ENCODE data around the gene RTTN. TPM values are rescaled to one million over a fixed set of nuclear protein-coding genes. Genes with fewer than 3 reads are reported as not detected.
"Not testable (repeated sequence)": the region's sequence is repeated elsewhere in the genome, so short reads cannot be mapped to it uniquely, and the experiment has no call there.

The RTTN gene
- total RNA-seq, 1 experiment from 2014 or later, result 26.3 TPM

GRCh38 chr18:70127359-70127758, 78.1 kb downstream of the RTTN start:
- Histone ChIP-seq H3K4me1 (replicated peaks) (no peaks in the 10 kb centered on the region), H3K27ac (no peak overlapping the region), H3K27me3 (replicated peaks) (no peaks in the 10 kb centered on the region), H3K4me3 (no peak overlapping the region), H3K9me3 (replicated peaks) (no peaks in the 10 kb centered on the region), H3K36me3 (peaks cover 25% of the 10 kb centered on the region)
- DNase-seq (ENCODE audit: low read depth in 1 of 2, low spot score in 2 of 2), result no peak

DNA sequence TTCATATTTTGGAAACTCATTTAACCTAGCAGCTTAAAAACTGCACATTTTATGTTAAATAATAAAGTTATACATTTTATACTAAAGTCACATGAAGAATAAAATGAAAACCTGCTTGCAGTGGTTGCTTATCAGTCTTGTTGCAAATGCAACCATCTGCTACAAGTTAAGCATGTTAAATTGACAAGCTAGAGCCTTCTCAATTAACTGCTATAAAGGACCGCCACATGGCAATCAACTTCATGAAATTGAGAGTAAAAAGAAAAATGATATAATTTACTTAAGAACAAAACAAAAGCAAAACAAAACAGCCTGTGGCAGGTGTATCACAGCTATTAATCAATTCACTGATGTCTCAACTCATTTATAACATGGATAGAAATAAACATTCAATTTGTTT, 78.7 kb downstream of the RTTN start:
- no peak for DNase-seq (ENCODE audit: low read depth in 1 of 2, low spot score in 2 of 2)
- Histone ChIP-seq H3K27ac (no peak overlapping the region), H3K27me3 (replicated peaks) (no peaks in the 10 kb centered on the region), H3K36me3 (peaks cover 25% of the 10 kb centered on the region), H3K9me3 (replicated peaks) (no peaks in the 10 kb centered on the region), H3K4me1 (replicated peaks) (no peaks in the 10 kb centered on the region), H3K4me3 (no peak overlapping the region)

- peaks cover 27% of the 10 kb centered on the region for H3K36me3 ChIP-seq
- H3K4me3 ChIP-seq, result no peak overlapping the region
- no peak for DNase-seq (ENCODE audit: low read depth in 1 of 2, low spot score in 2 of 2)
- no peaks in the 10 kb centered on the region for H3K4me1 ChIP-seq (replicated peaks)
- no peak overlapping the region for H3K27ac ChIP-seq
- no peaks in the 10 kb centered on the region for H3K9me3 ChIP-seq (replicated peaks)
- H3K27me3 ChIP-seq (replicated peaks), result no peaks in the 10 kb centered on the region
Observed at GRCh38 chr18:70124139-70124538, 81.3 kb downstream of the RTTN start.

DNA sequence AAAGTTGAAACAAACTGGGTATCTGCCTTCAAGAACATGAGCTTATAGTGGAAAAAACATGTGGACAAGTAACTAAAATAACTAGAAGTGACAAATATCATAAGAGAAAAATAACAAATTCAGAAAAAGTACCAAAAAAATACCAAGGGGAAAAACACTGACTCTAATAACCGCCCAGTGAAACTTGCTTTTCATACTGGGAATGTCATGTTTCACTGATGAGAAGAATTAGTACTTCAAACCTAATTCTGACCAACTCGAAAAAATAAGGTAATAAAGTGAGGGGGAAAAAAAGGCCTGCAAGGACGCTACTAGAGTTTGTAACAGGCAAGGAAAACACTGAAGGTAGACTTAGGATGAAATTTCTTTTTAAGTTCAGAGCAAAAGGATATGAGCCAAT, 83.6 kb downstream of the RTTN start:
- Histone ChIP-seq H3K4me3 (no peak overlapping the region), H3K9me3 (replicated peaks) (no peaks in the 10 kb centered on the region), H3K27me3 (replicated peaks) (no peaks in the 10 kb centered on the region), H3K4me1 (replicated peaks) (no peaks in the 10 kb centered on the region), H3K36me3 (peaks cover 25% of the 10 kb centered on the region), H3K27ac (no peak overlapping the region)
- DNase-seq (ENCODE audit: low read depth in 1 of 2, low spot score in 2 of 2), result no peak

GRCh38 chr18:70116949-70117348, 88.5 kb downstream of the RTTN start:
- H3K27ac ChIP-seq, result no peak overlapping the region
- DNase-seq (ENCODE audit: low read depth in 1 of 2, low spot score in 2 of 2), result no peak
- H3K27me3 ChIP-seq (replicated peaks), result no peaks in the 10 kb centered on the region
- no peaks in the 10 kb centered on the region for H3K9me3 ChIP-seq (replicated peaks)
- H3K4me3 ChIP-seq, result no peak overlapping the region
- no peaks in the 10 kb centered on the region for H3K4me1 ChIP-seq (replicated peaks)
- H3K36me3 ChIP-seq, result peaks cover 20% of the 10 kb centered on the region

DNA sequence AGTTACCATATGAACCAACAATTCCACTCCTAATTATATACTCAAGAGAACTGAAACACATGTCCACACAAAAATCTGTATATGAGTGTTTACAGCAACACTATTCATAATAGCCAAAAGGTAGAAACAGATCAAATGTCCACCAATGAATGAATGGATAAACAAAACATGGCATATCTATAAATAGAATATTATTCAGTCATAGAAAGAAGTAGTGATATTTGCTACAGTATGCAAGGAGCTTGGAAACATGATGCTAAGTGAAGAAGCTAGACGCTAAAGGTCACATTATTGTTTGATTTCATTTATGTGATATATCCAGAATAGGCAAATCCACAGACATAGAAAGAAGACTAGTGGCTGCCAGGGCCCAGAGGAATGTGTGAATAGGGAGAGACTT, 92.0 kb downstream of the RTTN start:
- Histone ChIP-seq H3K4me1 (replicated peaks) (no peaks in the 10 kb centered on the region), H3K36me3 (peaks cover 29% of the 10 kb centered on the region), H3K4me3 (no peak overlapping the region), H3K27ac (no peak overlapping the region), H3K9me3 (replicated peaks) (no peaks in the 10 kb centered on the region), H3K27me3 (replicated peaks) (no peaks in the 10 kb centered on the region)
- no peak for DNase-seq (ENCODE audit: low read depth in 1 of 2, low spot score in 2 of 2)

- H3K4me1 ChIP-seq (replicated peaks), result no peaks in the 10 kb centered on the region
- H3K36me3 ChIP-seq, result peaks cover 39% of the 10 kb centered on the region
- H3K27ac ChIP-seq, result no peak overlapping the region
- no peaks in the 10 kb centered on the region for H3K27me3 ChIP-seq (replicated peaks)
- no peak overlapping the region for H3K4me3 ChIP-seq
- no peaks in the 10 kb centered on the region for H3K9me3 ChIP-seq (replicated peaks)
- DNase-seq (ENCODE audit: low read depth in 1 of 2, low spot score in 2 of 2), result no peak
Observed at GRCh38 chr18:70110678-70111077, 94.8 kb downstream of the RTTN start.

GRCh38 chr18:70107091-70107490, 98.4 kb downstream of the RTTN start:
- H3K4me1 ChIP-seq (replicated peaks), result no peaks in the 10 kb centered on the region
- H3K27me3 ChIP-seq (replicated peaks), result no peaks in the 10 kb centered on the region
- no peak overlapping the region for H3K4me3 ChIP-seq
- H3K27ac ChIP-seq, result no peak overlapping the region
- DNase-seq (ENCODE audit: low read depth in 1 of 2, low spot score in 2 of 2), result no peak
- no peaks in the 10 kb centered on the region for H3K9me3 ChIP-seq (replicated peaks)
- H3K36me3 ChIP-seq, result peaks cover 47% of the 10 kb centered on the region

DNA sequence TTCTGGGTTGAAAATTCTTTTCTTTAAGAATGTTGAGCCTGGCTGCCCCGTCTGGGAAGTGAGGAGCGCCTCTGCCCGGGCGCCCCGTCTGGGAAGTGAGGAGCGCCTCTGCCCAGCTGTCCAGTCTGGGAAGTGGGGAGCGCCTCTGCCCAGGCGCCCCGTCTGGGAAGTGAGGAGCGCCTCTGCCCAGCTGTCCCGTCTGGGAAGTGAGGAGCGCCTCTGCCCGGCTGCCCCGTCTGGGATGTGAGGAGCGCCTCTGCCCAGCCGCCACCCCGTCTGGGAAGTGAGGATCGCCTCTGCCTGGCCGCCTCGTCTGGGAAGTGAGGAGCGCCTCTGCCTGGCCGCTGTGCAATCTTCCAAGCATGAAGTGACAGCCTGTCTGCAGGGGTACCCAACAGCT, 102.6 kb downstream of the RTTN start:
- H3K9me3 ChIP-seq (replicated peaks); DNase-seq (ENCODE audit: low read depth in 1 of 2, low spot score in 2 of 2); H3K4me1 ChIP-seq (replicated peaks); H3K27me3 ChIP-seq (replicated peaks); H3K4me3 ChIP-seq; H3K27ac ChIP-seq: not testable (repeated sequence)
- peaks cover 36% of the 10 kb centered on the region for H3K36me3 ChIP-seq

DNA sequence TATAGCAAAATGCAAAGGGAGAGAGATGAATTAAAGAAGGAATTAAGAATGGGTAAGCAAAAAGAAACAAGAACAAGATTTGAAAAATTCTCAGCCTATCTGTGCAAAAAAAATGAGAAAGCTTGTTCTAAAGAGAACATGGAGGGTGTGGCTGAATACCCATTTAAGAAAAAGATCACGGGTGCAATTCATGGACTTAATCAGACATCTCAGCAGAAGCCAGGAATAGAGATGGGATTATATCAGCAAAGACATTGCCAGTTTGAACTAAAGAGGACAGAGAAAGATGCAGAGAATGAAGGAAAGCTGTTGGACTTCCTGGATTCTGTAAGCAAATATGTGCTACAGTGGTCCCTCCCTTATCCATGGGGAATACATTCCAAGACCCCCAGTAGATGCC, 115.6 kb downstream of the RTTN start:
- peaks cover 34% of the 10 kb centered on the region for H3K36me3 ChIP-seq
- H3K4me3 ChIP-seq, result no peak overlapping the region
- no peaks in the 10 kb centered on the region for H3K4me1 ChIP-seq (replicated peaks)
- no peaks in the 10 kb centered on the region for H3K9me3 ChIP-seq (replicated peaks)
- no peak overlapping the region for H3K27ac ChIP-seq
- H3K27me3 ChIP-seq (replicated peaks), result no peaks in the 10 kb centered on the region
- DNase-seq (ENCODE audit: low read depth in 1 of 2, low spot score in 2 of 2), result no peak

- Histone ChIP-seq H3K4me3 (no peak overlapping the region), H3K4me1 (replicated peaks) (no peaks in the 10 kb centered on the region), H3K36me3 (peaks cover 35% of the 10 kb centered on the region), H3K27me3 (replicated peaks) (no peaks in the 10 kb centered on the region), H3K9me3 (replicated peaks) (no peaks in the 10 kb centered on the region), H3K27ac (no peak overlapping the region)
- no peak for DNase-seq (ENCODE audit: low read depth in 1 of 2, low spot score in 2 of 2)
Observed at GRCh38 chr18:70086085-70086484, 119.4 kb downstream of the RTTN start.

DNA sequence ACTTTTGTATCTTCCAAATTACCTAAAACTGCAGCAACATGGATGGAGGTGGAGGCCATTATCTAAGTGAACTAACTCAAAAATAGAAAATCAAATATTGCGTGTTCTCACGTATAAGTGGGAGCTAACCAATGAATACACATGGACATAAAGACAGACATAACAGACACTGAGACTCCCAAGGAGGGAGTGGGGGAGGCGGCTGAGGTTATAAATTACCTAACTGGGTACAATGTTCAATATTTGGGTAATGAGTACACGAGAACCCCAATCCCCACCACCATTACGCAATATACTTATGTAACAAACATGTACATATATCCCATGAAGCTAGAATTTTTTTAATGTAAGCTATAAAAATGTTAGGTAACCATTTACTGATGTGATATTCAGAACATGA, 119.8 kb downstream of the RTTN start:
- Histone ChIP-seq H3K9me3 (replicated peaks) (no peaks in the 10 kb centered on the region), H3K4me3 (no peak overlapping the region), H3K27me3 (replicated peaks) (no peaks in the 10 kb centered on the region), H3K36me3 (peaks cover 31% of the 10 kb centered on the region), H3K27ac (no peak overlapping the region), H3K4me1 (replicated peaks) (no peaks in the 10 kb centered on the region)
- DNase-seq (ENCODE audit: low read depth in 1 of 2, low spot score in 2 of 2), result no peak

- Histone ChIP-seq H3K36me3 (peaks cover 26% of the 10 kb centered on the region), H3K27me3 (replicated peaks) (no peaks in the 10 kb centered on the region), H3K4me3 (no peak overlapping the region), H3K27ac (no peak overlapping the region), H3K4me1 (replicated peaks) (no peaks in the 10 kb centered on the region), H3K9me3 (replicated peaks) (no peaks in the 10 kb centered on the region)
- DNase-seq (ENCODE audit: low read depth in 1 of 2, low spot score in 2 of 2), result no peak
Observed at GRCh38 chr18:70082430-70082829, 123.1 kb downstream of the RTTN start.

DNA sequence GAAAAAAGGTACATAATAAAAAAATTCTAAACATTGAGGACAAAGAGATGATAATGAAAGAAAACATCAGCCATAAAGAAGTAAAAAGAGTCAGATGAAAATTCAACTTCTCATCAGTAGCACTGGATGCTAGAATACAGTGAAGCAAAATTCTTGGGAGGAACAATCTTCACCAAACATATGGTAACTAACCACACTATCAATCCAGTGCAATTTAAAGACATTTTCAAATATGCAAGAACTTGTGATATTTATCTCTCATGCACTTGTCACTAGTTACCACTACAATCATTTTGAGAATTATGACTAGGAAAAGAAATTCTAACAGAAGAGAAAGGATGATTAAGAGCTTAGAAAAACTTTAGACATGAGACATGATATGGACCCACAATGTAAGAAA, 127.4 kb downstream of the RTTN start:
- Histone ChIP-seq H3K36me3 (peaks cover 13% of the 10 kb centered on the region), H3K27ac (no peak overlapping the region), H3K9me3 (replicated peaks) (no peaks in the 10 kb centered on the region), H3K4me3 (no peak overlapping the region), H3K4me1 (replicated peaks) (no peaks in the 10 kb centered on the region), H3K27me3 (replicated peaks) (no peaks in the 10 kb centered on the region)
- no peak for DNase-seq (ENCODE audit: low read depth in 1 of 2, low spot score in 2 of 2)

- DNase-seq (ENCODE audit: low read depth in 1 of 2, low spot score in 2 of 2), result no peak
- no peaks in the 10 kb centered on the region for H3K9me3 ChIP-seq (replicated peaks)
- H3K27me3 ChIP-seq (replicated peaks), result no peaks in the 10 kb centered on the region
- no peak overlapping the region for H3K4me3 ChIP-seq
- H3K4me1 ChIP-seq (replicated peaks), result no peaks in the 10 kb centered on the region
- H3K36me3 ChIP-seq, result peaks cover 12% of the 10 kb centered on the region
- no peak overlapping the region for H3K27ac ChIP-seq
Observed at GRCh38 chr18:70075906-70076305, 129.6 kb downstream of the RTTN start.

Data from SJSA1 (cell line).